GM12873 (cell line): ENCODE results near the gene IGF2BP2.

Experiments used
- CTCF ChIP-seq: IDR thresholded peaks from 2 replicates; pipeline ENCODE4 v1.5.1; 2012; ENCODE audit warnings: low read depth, mild to moderate bottlenecking, moderate library complexity, low read length, control low read depth; ENCODE audit not compliant: insufficient read depth; ENCODE audit errors: missing control alignments

Gene IGF2BP2

GRCh38 chr3:185831990-185832389 is 7.1 kb upstream of the IGF2BP2 start:
- TF ChIP-seq CTCF: no peak

GRCh38 chr3:185831195-185831594 is 6.4 kb upstream of the IGF2BP2 start:
- TF ChIP-seq CTCF: no peak

- no peak for TF ChIP-seq CTCF
Observed at GRCh38 chr3:185830018-185830797, 5.4 kb upstream of the IGF2BP2 start.

GRCh38 chr3:185828755-185829154 is 3.9 kb upstream of the IGF2BP2 start:
- TF ChIP-seq CTCF: no peak

- TF ChIP-seq CTCF: no peak
Observed at GRCh38 chr3:185827595-185828344, 2.9 kb upstream of the IGF2BP2 start.

GRCh38 chr3:185825639-185826481 is 1.0 kb upstream of the IGF2BP2 start:
- no peak for TF ChIP-seq CTCF
